Gastroesophageal sphincter (tissue), 4 donors: ENCODE results near the gene ZBTB5. TPM values are rescaled to one million over a fixed set of nuclear protein-coding genes. Genes with fewer than 3 reads are reported as not detected.

ENCODE experiments used
- ATAC-seq: fragments of 150-250 bp; one replicate; pipeline ENCODE4 v1.9.1; 2016; ENCODE audit warnings: mild to moderate bottlenecking, moderate library complexity
- H3K27ac ChIP-seq, 4 donors: fragments of 200-600 bp; sonication (generic) in 3 of 4; 1 replicate in 3 of 4; 2 replicates in 1 of 4; pipeline ENCODE4 v1.5.1; 2016 to 2019
- H3K27me3 ChIP-seq: fragments of 200-600 bp; sonication (generic); one replicate; pipeline ENCODE4 v1.5.1; 2019
- H3K36me3 ChIP-seq, 2 donors: fragments of 200-600 bp; sonication (generic); one replicate each; pipeline ENCODE4 v1.5.1; 2019; ENCODE audit warnings: control low read depth in 1 of 2
- H3K4me1 ChIP-seq, 3 donors: fragments of 200-600 bp; sonication (generic); 1 replicate in 2 of 3; 2 replicates in 1 of 3; pipeline ENCODE4 v1.5.1; 2016 to 2019; ENCODE audit warnings: control low read depth in 2 of 3
- H3K4me3 ChIP-seq, 2 donors: fragments of 200-600 bp; sonication (generic); one replicate each; pipeline ENCODE4 v1.5.1; 2019; ENCODE audit warnings: mild to moderate bottlenecking in 1 of 2, moderate library complexity in 1 of 2
- H3K9me3 ChIP-seq, 3 donors: fragments of 200-600 bp; sonication (generic); one replicate each; pipeline ENCODE4 v1.5.1; 2017 to 2019; ENCODE audit warnings: control low read depth in 2 of 3
- EP300 ChIP-seq: sonication (generic); formaldehyde crosslinking; IDR thresholded peaks from one replicate; pipeline ENCODE4 v1.6.1; 2017; ENCODE audit warnings: antibody characterized with exemption, mild to moderate bottlenecking
- POLR2A ChIP-seq, 2 donors: fragments of 450-650 bp; IDR thresholded peaks; one replicate each; pipeline ENCODE4 v1.6.1; 2017; ENCODE audit warnings: antibody characterized with exemption in 2 of 2, mild to moderate bottlenecking in 2 of 2, moderate library complexity in 1 of 2
- POLR2AphosphoS5 ChIP-seq: sonication (generic); formaldehyde crosslinking; IDR thresholded peaks from one replicate; pipeline ENCODE4 v1.6.1; 2017; ENCODE audit warnings: antibody characterized with exemption
- WGBS, 2 donors: methylation state at CpG; one replicate each; pipeline ENCODE4 v1.1.5; 2018; ENCODE audit warnings: low coverage in 1 of 2; 5-methylcytosine and 5-hydroxymethylcytosine counted together
- total RNA-seq, 4 donors: library from RNA; depleted of rRNA; stranded (reverse); fragments of >200 nt; gene quantifications; one replicate each; pipeline ENCODE4 v1.1.0, GENCODE V29; 2016
- TF ChIP-seq, protein P1 (sequence below), 4 experiments: fragments of 200-600 bp in 2 of 4; fragments of 450-650 bp in 2 of 4; sonication (generic) in 1 of 4; IDR thresholded peaks; one replicate each; pipeline ENCODE4 v1.5.1; 2017 to 2019; ENCODE audit warnings: antibody characterized with exemption in 4 of 4, mild to moderate bottlenecking in 2 of 4, moderate library complexity in 2 of 4

ZBTB5 gene
- total RNA-seq, 4 donors from 2014 or later: 12.3 to 15.8 (median 13.5) TPM

DNA sequence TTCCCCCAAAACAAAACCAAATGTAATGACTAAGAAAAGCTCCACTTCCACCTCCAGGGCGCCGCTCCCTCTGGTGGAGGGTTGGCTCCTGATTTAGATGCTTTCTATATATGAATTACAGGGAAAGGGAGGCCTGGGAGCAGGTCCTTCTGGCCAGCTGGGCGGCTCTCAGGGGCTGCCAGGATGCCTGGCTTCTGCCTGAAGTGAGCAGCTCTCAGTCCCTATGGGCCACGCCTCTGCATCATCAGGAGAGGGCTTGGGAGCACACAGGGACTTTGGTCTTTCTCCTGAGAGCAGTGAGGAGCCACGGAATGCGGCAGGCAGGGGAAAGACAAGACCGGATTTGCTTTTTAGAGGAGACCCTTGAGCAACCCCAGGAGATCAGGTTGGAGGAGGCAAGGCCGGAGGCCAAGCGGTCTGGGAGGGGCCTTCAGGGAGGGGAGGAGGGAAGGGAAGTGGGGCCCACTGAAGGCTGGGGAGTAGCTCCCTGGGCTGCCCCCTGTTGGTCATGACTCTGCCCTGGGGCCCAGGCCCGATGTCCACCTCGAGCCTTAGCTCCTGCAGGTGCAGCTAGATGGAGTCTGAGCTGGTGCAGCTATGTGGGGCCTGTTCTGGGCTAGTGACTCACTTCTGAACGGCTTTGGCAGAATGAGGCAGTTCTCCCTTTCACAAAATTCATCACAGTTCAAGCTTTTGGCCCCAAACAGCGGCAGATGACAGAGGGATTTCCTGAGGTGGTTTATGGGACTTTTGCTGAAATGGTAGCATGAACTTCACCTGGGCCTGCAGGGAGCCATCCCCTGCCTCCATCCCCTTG is 54.1 kb downstream of the ZBTB5 start:
- ATAC-seq: no peak
- no peaks in the 10 kb centered on the region for H3K36me3 ChIP-seq
- 61 to 89% methylated on average over 4 to 6 of the region's 13 CpGs for WGBS, 2 donors
- H3K27me3 ChIP-seq: no peaks in the 10 kb centered on the region
- no peaks in the 10 kb centered on the region for H3K9me3 ChIP-seq
- no peak overlapping the region for H3K4me3 ChIP-seq
- TF ChIP-seq EP300 (no peak), POLR2AphosphoS5 (no peak)
- H3K27ac ChIP-seq: no peak overlapping the region
- H3K4me1 ChIP-seq: peaks cover 0 to 13% (median 0%) of the 10 kb centered on the region in 3 donors

DNA sequence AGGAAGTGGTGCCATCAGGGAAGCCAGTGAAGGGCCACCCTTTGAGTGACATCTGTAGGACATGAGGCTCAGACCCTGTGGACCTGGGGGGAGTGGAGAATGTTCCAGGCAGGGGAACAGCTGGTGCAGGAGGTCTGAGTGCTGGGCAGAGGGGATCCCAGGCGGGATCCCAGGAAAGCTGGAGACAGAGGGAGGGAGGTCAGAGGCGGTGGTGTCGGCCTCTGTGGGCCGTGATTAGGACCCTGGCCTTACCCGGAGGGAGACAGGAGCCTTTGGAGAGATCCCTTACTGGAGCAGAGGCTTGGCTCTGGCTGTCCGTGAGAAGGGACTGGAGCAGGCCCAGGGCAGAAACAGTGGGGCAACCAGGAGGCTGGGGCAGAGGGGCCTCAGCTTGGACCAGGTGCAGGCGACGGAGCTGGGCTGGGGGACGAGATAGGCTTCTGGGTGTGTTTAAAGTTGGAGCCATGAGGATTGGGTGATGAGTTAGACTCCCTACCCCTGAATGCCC is 54.8 kb downstream of the ZBTB5 start:
- 90 to 96% methylated on average over 3 to 5 of the region's 9 CpGs for WGBS, 2 donors
- H3K9me3 ChIP-seq: no peaks in the 10 kb centered on the region
- no peaks in the 10 kb centered on the region for H3K36me3 ChIP-seq
- TF ChIP-seq, protein P1, sequence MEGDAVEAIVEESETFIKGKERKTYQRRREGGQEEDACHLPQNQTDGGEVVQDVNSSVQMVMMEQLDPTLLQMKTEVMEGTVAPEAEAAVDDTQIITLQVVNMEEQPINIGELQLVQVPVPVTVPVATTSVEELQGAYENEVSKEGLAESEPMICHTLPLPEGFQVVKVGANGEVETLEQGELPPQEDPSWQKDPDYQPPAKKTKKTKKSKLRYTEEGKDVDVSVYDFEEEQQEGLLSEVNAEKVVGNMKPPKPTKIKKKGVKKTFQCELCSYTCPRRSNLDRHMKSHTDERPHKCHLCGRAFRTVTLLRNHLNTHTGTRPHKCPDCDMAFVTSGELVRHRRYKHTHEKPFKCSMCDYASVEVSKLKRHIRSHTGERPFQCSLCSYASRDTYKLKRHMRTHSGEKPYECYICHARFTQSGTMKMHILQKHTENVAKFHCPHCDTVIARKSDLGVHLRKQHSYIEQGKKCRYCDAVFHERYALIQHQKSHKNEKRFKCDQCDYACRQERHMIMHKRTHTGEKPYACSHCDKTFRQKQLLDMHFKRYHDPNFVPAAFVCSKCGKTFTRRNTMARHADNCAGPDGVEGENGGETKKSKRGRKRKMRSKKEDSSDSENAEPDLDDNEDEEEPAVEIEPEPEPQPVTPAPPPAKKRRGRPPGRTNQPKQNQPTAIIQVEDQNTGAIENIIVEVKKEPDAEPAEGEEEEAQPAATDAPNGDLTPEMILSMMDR (IDR thresholded peaks at IDR 0.05): no peak
- no peak for TF ChIP-seq POLR2AphosphoS5
- TF ChIP-seq EP300: no peak
- no peak for TF ChIP-seq POLR2A (IDR thresholded peaks at IDR 0.05)
- H3K4me1 ChIP-seq: peaks cover 0 to 10% (median 0%) of the 10 kb centered on the region in 3 donors
- H3K27ac ChIP-seq: no peak overlapping the region
- no peak overlapping the region for H3K4me3 ChIP-seq
- no peak for ATAC-seq
- H3K27me3 ChIP-seq: no peaks in the 10 kb centered on the region

- ATAC-seq: no peak
- no peak overlapping the region for H3K27ac ChIP-seq
- H3K4me1 ChIP-seq: no peaks in the 10 kb centered on the region
- TF ChIP-seq EP300 (no peak), POLR2A (IDR thresholded peaks at IDR 0.05) (no peak), POLR2AphosphoS5 (no peak)
- TF ChIP-seq, protein P1 (IDR thresholded peaks at IDR 0.05): no peak
- H3K4me3 ChIP-seq: no peak overlapping the region
- no peaks in the 10 kb centered on the region for H3K9me3 ChIP-seq
- H3K36me3 ChIP-seq: no peaks in the 10 kb centered on the region
- WGBS, 2 donors: 87 to 100% methylated on average over 1 to 19 of the region's 22 CpGs
- no peaks in the 10 kb centered on the region for H3K27me3 ChIP-seq
Measured at GRCh38 chr9:37408933-37409710, 56.1 kb downstream of the ZBTB5 start.

- Histone ChIP-seq H3K36me3 (no peaks in the 10 kb centered on the region), H3K27me3 (no peaks in the 10 kb centered on the region), H3K4me1 (no peaks in the 10 kb centered on the region), H3K27ac (no peak overlapping the region), H3K4me3 (no peak overlapping the region), H3K9me3 (no peaks in the 10 kb centered on the region)
- no peak for TF ChIP-seq POLR2A (IDR thresholded peaks at IDR 0.05)
- no peak for ATAC-seq
- WGBS, 2 donors: 56% methylated on average over 2 of the region's 2 CpGs; no CpG with 5 or more reads in 1 of the 2 donors
Measured at GRCh38 chr9:37407468-37407867, 57.8 kb downstream of the ZBTB5 start.

- TF ChIP-seq, protein P1 (IDR thresholded peaks at IDR 0.05): no peak
- no peak for TF ChIP-seq EP300
- TF ChIP-seq POLR2AphosphoS5: no peak
- TF ChIP-seq POLR2A (IDR thresholded peaks at IDR 0.05): no peak
- Histone ChIP-seq H3K36me3 (no peaks in the 10 kb centered on the region), H3K9me3 (no peaks in the 10 kb centered on the region), H3K4me3 (no peak overlapping the region), H3K27ac (no peak overlapping the region), H3K4me1 (no peaks in the 10 kb centered on the region), H3K27me3 (no peaks in the 10 kb centered on the region)
- no peak for ATAC-seq
- 91 to 93% methylated on average over 4 to 8 of the region's 11 CpGs for WGBS, 2 donors
Measured at GRCh38 chr9:37406603-37407401, 58.4 kb downstream of the ZBTB5 start.
